ENCODE data around the gene SLC33A1.
A peak's percentile ranks its signal among the peaks of the same experiment; 100 is the strongest.
"Not testable (repeated sequence)": the region's sequence is repeated elsewhere in the genome, so short reads cannot be mapped to it uniquely, and the experiment has no call there.

The SLC33A1 gene

DNA sequence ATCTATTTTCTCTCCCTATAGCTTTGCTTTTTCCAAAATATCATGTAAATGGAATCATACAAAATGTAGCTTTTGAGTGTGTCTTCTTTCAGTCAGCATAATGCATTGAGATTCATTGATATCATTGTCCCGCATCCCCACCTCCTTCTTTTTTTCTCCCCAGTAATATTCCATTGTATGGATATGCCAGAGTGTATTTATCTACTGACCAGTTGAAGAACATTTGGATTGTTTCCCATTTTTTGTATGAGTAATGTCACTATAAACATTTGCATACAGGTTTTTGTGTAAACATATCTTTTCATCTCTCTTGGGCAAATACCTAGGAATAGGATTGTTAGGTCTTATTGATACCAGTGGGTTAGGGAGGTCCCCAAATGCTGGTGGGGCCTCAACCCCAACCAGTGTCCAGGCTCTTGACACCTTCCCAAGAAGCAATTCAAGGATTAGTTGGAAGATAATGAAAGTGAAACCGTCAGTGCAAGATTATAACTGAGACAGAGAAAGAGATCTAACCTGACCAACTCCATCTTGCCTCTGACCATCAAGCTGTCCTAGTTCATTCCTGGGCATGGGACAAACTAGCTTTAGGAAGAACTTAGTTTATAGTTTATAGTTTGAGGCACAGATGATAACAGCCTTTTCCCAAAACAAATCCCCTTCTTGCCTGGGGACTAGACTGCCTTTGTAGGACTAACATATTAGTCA is 7.4 kb upstream of the SLC33A1 start:
- no peak for DNase-seq

DNA sequence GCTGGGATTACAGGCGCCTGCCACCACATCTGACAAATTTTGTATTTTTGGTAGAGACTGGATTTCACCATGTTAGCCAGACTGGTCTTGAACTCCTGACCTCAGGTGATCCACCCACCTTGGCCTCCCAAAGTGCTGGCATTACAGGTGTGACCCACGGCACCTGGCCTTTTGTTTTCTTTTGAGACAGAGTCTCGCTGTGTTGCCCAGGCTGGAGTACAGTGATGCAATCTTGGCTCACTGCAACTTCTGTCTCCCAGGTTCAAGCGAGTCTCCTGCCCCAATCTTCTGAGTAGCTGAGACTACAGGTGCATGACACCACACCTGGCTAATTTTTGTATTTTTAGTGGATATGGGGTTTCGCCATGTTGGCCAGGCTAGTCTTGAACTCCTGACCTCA is 6.2 kb upstream of the SLC33A1 start:
- not testable (repeated sequence) for DNase-seq

DNA sequence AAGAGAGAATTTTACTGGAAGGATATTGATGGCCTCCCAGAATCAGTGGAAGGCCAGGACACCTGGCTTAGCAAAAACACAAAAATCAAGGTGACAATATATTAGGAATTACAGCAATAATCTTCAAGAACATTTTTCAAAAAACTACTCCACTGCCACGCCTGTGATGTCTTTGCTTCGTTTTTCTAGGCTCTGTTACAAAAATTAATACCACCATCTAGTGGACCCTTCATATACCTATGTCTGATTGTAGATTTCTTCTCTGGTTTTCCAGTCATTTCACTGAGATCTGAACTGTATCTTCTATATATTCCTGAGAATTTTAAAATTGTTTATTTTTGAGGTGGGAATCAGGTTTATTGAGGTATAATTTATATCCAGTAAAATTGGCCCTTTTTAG is 5.6 kb upstream of the SLC33A1 start:
- DNase-seq: no peak

DNA sequence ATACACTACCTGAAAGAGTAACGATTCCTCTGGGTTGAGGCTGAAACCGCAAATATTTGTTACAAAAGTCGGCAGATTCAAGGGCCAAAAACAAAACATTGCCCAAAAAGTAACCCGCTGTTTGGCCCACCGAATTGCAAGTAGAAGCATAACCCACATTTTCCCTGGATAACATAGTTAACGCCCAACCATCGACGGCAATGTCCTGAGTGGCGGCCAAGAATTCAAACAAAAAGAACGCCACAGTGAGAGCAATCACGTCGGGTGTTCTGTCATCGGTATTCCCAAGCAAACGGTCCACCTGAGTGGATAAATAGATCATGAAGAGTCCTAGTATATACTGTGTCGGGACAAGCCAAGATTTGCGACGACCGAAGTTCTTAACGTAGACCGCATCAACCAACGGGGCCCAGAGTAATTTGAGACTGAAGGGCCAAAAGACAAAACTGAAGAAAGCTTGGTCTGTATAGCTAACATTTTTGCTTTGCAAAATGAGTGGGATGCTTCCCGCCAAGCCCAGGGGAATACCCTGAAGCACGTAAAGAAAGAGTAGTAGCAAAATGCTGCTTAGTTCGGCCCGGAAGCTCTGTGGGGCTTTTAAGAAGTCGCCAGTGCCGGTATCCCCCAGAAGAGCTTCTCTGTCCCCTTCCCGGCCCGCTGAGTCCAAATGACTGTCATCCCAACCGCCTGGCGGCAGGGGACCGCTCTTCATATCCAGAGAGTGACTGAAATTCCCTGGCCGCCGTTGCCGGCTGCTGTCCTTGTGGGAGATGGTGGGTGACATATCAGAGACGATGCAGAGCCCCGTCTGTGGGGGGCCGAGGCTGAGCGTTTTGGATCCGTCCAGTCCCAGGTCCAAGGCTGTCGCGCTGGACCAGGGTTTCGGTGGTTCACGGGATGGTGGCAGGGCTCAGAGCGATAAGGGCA is 750 bp downstream of the SLC33A1 start:
- DNase-seq: peak; percentile 11 to 18

DNA sequence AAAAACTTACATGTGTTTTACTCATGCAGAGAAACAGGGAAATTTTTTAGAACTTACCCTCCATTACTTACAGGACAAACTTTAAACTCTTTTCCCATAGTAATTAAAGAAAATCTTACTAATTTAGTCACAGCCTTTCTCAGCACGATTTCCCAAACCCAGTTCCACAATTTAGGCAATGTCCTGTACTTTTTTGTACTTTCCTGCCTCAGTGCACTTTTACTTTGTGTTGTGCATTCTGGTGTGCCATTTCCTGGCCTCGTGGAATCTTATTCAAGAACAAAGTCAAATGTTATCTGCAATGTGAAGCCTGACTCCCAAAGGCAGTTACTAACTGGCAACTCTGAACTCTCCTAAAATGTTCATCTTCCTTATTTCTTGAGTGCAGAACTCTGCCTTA is 1.9 kb downstream of the SLC33A1 start:
- no peak for DNase-seq

DNA sequence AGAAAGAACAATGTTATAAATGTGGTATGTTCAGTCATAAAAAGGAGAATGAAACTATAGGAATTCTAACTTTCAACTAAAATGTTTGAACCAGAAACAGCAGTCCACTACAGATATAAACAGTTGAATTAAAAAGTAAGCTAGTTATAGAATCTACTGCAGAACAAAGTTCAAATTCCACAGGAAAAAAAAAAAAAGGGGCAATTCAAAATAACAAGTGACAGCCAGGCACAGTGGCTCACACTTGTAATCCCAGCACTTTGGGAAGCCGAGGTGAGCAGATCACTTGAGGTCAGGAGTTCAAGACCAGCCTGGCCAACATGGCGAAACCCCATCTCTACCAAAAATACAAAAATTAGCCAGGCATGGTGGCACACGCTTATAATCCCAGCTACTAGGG is 4.8 kb downstream of the SLC33A1 start:
- not testable (repeated sequence) for DNase-seq

DNA sequence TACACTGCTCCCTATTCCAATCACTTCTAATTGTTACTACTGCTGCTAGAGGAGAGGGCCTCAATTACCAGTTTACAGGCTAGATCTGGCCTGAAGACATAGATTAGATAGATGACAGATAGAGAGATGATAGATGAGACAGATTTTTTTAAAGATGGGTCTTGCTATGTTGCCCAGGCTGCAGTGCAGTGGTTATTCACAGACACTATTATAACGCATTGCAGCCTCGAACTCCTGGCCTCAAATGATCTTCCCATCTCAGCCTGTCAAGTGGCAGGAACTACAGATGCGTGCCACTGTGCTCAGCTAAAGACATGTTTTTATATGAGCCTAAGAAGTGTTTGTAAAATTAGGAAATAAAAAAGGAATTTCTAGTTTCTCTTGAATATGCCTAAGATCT is 6.2 kb downstream of the SLC33A1 start:
- no peak for DNase-seq

DNA sequence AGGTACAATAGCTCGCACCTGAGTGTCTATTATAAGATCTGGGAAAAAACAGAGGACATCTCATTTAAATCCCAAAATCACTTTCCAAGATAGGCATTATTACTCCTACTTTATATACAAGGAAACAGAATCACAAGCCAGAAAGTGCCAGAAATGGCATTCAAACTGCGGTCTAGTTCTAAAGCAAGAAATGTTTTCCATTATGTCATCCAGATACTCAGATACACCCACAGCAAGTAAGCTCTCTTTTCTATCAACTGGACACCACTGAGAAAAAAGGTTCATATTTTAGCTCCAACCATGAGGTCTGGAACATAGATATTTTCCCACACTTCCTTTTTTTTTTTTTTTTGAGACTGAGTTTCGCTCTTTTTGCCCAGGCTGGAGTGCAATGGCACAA is 8.1 kb downstream of the SLC33A1 start:
- DNase-seq: no peak

DNA sequence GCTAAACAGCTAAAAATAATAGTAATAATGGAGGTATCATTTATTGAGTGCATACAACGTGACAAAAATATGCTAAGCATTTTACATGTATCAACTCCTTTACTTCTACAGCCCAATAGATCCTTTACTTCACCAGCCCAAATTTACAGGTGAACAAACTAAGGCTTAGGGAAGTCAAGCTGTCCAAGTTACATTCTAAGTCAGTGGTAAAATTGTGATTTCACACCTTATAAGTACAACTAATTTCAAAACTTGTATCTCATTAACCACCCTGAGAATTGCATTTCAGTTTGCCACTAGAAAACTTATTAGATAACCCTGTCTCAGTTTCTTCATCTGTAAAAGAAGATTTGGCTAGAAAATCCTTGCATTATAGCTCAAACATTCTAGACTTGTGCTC is 10.7 kb downstream of the SLC33A1 start:
- no peak for DNase-seq

DNA sequence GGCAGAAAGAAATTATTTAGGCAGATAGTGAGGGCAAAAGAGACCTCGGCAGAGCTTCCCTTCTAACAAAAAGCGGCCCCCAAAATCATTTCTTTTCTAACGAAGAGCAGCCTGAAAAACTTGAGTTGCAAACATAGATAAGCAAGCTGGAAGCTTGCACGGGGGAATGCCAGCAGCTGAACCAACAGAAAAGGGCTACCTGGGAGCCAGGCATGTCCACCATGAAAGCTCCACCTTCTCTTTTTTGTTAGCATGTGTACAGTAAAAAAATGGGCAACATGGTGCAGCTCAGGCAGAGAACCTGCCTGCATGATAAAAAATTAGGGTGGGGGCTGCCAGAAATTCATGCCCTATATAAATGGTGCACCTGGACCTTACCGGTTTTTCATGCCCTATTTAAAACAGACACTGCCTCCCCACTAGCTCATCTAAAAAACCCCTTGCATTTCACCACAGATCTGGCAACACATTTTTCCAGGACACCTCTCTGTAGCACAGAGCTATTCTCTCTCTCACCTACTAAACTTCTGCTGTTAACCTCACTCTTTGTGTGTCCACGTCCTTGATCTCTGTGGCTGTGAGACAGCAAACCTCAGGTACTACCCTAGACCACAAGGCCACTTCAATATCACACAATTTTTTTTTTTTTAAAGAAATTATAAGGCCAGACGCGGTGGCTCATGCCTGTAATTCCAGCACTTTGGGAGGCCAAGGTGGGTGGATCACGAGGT is 18.7 kb downstream of the SLC33A1 start:
- DNase-seq: no peak

DNA sequence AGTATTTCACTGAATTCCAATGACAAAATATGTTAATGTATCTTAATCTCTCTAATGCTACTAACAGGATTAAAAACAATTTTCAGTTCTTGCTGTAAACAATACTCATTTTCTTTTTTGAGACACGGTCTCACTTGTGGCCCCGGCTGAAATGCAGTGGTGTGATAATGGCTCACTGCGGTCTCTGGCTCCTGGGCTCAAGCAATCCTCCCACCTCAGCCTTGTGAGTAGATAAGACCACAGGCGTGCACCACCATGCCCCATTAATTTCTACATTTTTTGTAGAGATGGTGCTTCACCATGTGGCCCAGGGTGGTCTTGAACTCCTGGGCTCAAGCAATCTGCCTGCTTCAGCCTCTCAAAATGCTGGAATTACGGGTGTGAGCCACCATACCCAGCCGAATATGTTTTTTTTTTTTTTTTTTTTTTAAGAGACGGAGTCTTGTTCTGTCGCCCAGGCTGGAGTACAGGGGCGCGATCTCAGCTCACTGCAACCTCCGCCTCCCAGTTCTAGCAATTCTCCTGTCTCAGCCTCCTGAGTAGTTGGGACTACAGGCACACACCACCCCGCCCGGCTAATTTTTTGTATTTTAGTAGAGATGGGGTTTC is 25.6 kb downstream of the SLC33A1 start:
- not testable (repeated sequence) for DNase-seq

DNA sequence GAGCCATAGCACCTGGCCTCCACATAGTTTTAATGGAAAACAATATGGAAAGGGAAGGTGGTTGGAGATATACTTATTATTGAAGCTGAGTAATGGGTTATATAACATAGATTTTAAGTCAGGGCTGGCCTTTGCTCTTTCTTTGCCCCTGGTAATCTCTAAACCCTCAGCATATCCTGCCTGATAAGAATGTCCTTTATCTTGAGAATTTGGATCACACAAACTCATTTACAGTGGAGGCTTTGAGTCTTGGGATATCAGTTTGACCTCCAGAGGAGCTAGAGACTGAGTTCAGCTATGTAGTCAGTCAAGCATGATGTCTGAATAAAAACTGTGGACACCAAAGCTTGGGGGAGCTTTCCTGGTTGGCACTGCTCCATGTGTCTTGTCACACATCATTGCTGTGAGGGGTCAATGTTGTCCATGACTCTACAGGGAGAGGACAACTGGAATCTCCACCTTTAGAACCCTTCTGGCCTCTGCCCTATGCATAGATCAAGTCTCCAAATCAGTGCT is 39.1 kb downstream of the SLC33A1 start:
- no peak for DNase-seq

DNA sequence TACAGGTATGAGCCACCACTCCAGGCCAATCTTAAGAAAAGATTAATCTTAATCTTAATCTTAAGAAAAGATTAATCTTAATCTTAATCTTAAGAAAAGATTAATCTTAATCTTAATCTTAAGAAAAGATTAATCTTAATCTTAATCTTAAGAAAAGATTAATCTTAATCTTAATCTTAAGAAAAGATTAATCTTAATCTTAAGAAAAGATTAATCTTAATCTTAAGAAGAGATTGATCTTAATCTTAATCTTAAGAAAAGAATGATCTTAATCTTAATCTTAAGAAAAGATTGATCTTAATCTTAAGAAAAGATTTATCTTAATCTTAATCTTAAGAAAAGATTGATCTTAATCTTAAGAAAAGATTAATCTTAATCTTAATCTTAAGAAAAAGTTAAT is 41.0 kb downstream of the SLC33A1 start:
- DNase-seq: not testable (repeated sequence)

DNA sequence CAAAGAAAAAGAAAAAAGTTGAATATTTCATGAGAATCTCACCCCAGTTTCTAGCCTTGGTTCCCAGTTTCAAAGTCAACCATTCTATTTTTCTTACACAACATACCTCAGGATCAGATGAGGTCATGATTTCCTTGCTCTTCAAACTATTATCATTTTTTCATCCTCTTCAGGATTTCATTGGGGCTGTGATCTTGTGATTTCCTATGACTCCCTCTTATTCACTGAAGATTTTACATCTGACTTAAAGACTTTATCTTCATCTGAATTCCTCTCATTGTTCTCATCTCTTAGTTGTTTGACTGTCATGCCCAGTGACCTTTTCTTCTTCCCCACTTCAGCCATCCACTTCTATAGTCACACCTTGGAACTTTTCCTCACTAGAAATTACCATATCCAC is 45.0 kb downstream of the SLC33A1 start:
- no peak for DNase-seq

DNA sequence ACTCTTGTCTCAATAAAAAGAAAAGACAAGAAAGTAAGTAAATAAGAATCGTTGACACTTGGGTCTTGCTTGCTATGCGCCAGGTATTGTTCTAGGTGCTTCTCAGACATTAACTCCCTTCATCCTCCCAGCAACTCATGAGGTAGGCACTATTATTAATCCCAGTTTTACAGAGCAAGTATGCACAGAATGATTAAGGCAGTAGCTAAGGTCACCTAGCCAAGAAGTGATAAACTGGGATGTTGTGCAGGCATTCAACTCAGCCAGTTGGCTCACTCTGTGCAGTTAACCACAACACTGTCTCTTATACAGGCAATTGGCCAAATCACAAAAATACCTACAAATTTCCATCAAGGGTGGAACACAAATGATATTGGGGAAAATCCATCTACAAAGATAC is 46.4 kb downstream of the SLC33A1 start:
- DNase-seq: no peak

DNA sequence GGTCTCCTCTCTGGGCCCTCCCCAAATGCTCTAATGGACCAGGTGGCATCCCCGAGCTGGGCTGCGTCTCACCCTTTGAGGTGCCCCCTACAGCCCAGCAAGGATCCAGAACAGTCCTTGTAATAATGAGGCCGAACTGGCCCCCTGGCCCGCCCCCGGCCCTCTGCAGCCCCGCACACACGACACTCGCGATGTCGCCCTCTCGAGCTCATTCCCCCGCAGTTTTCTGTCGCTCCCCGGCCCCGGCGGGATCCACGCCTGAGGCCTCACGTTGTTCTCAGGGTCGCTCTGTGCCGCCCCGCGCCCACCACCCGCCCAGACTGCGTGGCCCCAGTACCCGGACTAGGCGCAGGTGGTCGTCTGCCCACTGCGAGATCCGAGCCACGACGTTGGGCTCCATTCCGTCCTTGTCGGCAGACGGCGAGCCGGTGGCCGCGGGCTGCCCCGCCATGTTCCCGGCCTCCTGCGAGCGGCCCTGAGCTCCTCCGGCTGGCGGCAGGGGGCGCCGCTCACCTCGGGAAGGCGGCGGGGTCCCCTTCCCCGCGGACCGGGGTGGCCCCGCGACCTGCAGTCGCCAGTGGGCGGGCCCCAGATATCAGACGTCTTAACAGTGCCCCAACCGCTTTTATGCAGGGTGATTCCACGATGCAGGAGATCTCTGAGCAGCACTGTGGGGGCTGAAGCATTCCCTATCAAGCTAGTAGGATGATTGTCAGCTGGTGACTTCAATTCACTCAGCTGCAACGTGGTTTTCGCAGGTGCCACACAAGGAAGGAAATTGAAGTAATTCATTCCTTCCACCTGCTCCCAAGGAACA is 48.2 kb downstream of the SLC33A1 start, which contains the start of gene C3orf33:
TSS of gene C3orf33 (minus strand) at position 477 of the 817 bp plus-strand sequence. CDS start at position 451, 26 bp downstream.
- DNase-seq: peak; percentile 62 to 75

DNA sequence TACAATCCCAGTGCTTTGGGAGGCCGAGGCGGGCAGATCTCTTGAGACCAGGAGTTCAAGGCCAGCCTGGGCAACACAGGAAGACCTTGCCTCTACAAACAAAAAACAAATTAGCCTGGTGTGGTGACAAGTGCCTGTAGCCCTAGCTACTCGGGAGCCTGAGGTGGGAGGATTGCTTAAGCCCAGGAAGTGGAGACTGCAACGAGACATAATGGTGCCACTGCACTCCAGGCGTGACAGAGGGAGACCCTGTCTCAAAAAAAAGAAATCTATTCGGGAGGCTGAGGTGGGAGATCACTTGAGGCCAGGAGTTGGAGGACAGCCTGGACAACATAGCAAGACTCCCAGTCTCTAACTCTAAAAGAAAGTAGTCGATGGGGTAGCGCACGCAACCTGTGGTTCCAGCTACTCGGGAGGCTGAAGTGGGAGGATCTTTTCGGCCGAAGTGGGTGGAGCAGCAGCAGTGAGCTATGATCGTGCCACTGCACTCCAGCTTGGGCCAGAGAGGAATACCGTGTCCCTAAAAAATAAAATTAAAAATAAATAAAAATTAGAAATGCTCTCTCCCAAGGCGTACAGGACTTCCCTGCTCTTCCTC is 48.9 kb downstream of the SLC33A1 start:
- peak in 1 of 2 donors; percentile 19 for DNase-seq

DNA sequence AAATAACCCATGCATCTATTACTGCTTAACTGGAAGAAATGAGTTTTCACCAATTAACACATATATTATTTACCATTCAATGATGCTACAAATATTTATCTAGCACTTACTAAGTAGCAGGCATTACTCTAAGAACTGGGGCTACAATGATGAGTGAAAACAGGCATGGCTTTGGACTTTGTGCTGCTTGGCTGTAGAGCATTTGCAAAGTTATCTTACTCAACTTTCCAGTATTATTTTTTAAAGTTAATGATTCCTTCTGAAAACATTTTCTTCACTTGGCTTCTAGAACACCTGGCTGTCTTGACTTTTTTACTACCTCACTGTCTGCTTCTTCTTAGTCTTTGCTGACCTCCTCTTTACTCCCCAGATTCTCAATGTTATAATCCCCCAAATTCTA is 49.9 kb downstream of the SLC33A1 start:
- DNase-seq: no peak

DNA sequence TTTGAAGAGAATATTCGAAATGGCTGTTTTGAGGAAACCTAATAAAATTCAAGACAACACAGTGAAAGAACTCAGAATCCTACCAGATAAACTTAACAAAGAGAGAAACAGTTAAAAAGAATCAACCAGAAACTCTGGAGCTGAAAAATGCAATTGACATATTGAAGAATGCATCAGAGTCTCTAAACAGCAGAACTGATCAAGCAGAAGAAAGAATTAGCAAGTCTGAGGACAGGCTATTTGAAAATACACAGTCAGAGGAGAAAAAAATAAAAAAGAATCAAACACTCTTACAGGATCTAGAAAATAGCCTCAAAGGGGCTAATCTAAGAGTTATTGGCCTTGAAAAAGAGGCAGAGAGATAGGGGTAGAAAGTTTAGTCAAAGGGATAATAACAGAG is 61.7 kb downstream of the SLC33A1 start:
- DNase-seq: no peak

DNA sequence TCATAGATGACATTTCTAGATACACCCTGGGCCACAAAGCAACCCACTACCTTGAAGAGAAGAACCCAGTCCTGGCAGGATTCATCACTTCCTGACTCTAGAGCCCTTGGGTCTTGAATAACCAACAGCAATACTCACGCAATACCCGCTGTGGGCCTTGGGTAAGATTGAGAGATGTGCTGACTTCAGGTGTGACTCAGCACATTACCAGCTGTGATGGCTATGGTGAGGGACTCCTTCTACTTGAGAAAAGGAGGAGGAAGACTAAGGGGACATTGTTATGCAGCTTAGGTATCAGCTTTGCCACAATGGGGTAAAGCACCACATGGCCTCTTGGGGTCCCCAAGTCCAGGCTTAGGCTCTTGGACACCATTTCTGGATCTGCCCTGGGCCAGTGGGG is 63.0 kb downstream of the SLC33A1 start:
- DNase-seq: no peak

DNA sequence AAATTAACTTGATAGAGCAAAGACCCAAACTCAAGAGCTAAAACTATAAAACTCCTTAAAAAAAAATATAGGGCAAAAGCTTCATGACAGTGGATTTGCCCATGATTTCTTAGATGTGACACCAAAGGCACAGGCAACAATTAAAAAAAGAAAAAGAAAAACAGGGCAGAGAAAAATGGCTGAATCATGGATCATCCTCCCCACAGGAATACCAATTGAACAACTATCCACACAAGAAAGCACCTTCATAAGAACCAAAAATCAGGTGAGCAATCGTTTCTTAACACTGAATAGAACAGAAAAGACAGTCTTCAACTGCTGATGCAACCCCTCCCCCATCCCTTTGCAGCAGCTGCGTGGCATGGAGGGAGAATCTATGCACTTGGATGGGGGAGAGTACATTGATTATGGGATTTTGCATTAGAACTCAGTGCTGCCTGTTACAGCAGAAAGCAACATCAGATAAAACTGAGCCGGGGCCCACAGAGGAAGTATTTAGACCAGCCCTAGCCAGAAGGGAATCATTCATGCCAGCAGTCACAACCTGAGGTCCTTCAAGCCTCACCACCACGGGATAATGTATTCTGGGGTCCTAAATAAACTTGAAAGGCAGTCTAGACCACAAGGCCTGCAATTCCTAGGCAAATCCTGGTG is 63.8 kb downstream of the SLC33A1 start:
- DNase-seq: no peak
